Right cardiac atrium (tissue), 5 donors: ENCODE data around the gene HOXC4. TPM values are rescaled to one million over a fixed set of nuclear protein-coding genes. Genes with fewer than 3 reads are reported as not detected.
A peak's percentile ranks its signal among the peaks of the same experiment; 100 is the strongest.

ENCODE experiments used
- ATAC-seq, 2 donors: fragments of 200-7000 bp; cut with Tn5 transposase; one replicate each; pipeline versions ENCODE4 v1.8.0 to v1.9.1; 2020; ENCODE audit warnings: moderate library complexity in 2 of 2, mild to moderate bottlenecking in 1 of 2
- DNase-seq, 3 donors: peaks; one replicate each; pipeline ENCODE4 v3.0.0-alpha.2; 2020
- H3K27ac ChIP-seq: one replicate; pipeline ENCODE4 v1.5.1; 2013; ENCODE audit warnings: mild to moderate bottlenecking, low read length, control low read depth, moderate library complexity
- H3K27me3 ChIP-seq: one replicate; pipeline ENCODE4 v1.6.1; 2013; ENCODE audit not compliant: control insufficient read depth, insufficient read depth
- H3K4me1 ChIP-seq: one replicate; pipeline ENCODE4 v1.6.1; 2013; ENCODE audit warnings: low read length; ENCODE audit not compliant: control insufficient read depth, insufficient read depth
- H3K4me3 ChIP-seq: one replicate; pipeline ENCODE4 v1.5.1; 2013; ENCODE audit warnings: low read length, control low read depth
- H3K9me3 ChIP-seq: one replicate; pipeline ENCODE4 v1.6.1; 2013; ENCODE audit warnings: low read length; ENCODE audit not compliant: control insufficient read depth
- WGBS: extraction: QIAGEN DNeasy Blood & Tissue Kit; methylation state at CpG from one replicate; pipeline ENCODE4 v1.1.7; 2013; 5-methylcytosine and 5-hydroxymethylcytosine counted together
- intact Hi-C, 4 donors: fragments of 100-400 bp; cut with DNase I; formaldehyde crosslinking; loops; one replicate each; pipeline versions ENCODE4 v1.11.0 to v1.14.0; 2022 to 2023
- polyA plus RNA-seq: library from polyadenylated mRNA; stranded (reverse); fragments of 200-250 nt; gene quantifications from one replicate; pipeline ENCODE4 v1.2.3, GENCODE V29; 2013
- total RNA-seq, 4 donors: library from RNA; stranded (reverse); fragmentation: NEBNext Ultra II Directional; extraction: Animal tissue kit (Norgen Biotek cat#: 25700); gene quantifications; one replicate each; pipeline ENCODE4 v1.2.1, GENCODE V29; 2021
- donor health status: healthy with polysubstance abuse.
- donor health status: DM: no; HTN: yes; CAD: no.
- donor health status: DM: no; HTN: no; CAD: no.
- donor health status: DM: no; HTN: yes; CAD: no; lungs with severe emphysema.
- donor health status: DM: yes; HTN: yes; CAD: no.

Gene HOXC4
- total and polyA plus RNA-seq, 5 donors = 0.14 to 0.37 (median 0.33) TPM; not detected in 1

DNA sequence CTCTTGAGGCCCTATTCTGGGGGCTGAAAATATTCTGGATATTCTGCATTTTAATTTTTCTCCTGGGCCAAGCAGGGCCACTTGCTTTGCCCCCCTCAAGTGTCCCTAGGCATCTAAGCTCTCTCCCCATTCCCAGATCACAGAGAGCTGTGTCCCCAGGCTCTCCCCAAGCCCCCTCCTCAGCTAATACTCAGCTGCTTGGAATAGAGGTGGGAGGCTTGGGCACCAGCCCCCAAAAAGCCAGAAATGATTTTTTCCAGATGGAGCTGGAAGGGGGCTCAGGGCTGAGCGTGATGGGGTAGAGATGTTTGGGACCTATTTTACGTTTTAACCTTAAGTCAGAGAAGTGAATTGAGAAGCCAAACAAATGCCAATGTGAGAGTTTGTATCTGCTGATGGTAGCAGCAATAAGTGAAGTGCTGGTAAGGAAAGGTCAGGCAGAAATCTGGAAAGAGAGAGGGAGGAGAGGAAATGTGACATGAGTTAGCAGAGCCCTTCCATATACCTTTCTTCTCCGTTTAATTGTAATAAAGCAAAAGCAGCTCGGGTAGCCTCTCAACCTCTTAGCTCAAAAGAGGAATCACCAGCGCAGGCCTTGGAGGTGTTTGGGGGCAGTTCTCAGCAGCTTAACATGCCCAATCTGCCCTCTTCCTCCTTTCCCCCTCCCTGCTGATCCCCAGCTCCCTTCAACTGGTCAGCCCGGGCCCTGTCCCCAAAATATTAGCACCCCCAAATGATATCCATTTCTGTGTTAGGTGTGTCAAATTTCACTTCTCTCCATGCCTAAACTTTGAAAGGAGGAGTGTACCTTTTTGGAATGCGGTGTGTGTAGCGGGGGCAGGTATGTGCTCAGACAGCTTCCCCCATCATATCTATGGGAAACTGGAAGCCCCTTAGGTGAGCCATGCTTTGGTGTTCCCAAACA, 30.4 kb upstream of the HOXC4 start:
- WGBS = 44% methylated on average over 8 of the region's 8 CpGs
- Histone ChIP-seq H3K4me1 (no peaks in the 10 kb centered on the region), H3K27ac (no peak overlapping the region), H3K4me3 (no peak overlapping the region), H3K9me3 (no peaks in the 10 kb centered on the region), H3K27me3 (no peaks in the 10 kb centered on the region)
- ATAC-seq (no peak), DNase-seq (no peak)
- intact Hi-C loops = no loop called here

- Histone ChIP-seq H3K27me3 (no peaks in the 10 kb centered on the region), H3K9me3 (no peaks in the 10 kb centered on the region), H3K27ac (no peak overlapping the region), H3K4me1 (peaks cover 1% of the 10 kb centered on the region), H3K4me3 (no peak overlapping the region)
- DNase-seq (no peak), ATAC-seq (no peak)
- intact Hi-C loops = no loop called here
- 31% methylated on average over 17 of the region's 17 CpGs for WGBS
These were observed 29.5 kb upstream of the HOXC4 start for GRCh38 chr12:54024127-54024526.

DNA sequence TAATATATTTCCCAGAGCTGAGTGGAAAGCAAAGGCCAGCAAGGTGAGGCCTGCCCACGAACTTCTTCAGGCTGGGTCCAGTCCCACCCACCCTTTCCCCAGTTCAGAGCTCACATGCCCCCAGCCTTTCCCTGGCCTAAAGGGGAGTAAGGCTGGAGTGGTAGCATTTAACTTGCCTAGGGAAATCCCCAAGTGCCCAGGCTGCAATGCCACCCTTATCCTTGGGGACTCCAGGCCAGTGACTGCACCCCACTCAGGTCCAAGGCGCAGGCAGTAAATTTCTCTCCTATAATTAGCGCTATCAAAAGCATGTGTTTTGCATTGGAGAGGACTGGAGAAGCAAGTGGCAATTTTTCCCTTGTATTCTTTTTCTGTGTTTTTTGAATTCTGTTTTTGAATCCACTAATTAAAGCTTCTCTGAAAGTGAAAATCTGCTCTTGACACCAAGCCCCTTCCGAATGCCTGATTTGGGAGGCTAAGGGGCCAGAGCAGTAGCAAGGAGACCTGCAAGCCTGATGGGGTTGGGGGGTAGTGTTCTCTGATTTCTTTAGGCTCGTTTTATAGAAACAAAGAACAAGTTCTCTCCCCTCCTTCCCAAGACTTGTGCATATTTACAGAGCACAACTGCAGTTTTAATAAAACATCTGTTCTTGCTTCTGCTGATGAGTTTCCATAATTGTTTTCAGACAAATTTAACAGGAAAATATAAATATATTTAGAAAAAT, 28.9 kb upstream of the HOXC4 start:
- no peaks in the 10 kb centered on the region for H3K9me3 ChIP-seq
- DNase-seq (no peak), ATAC-seq (no peak)
- intact Hi-C loops = no loop called here
- H3K4me3 ChIP-seq = no peak overlapping the region
- no peaks in the 10 kb centered on the region for H3K27me3 ChIP-seq
- peaks cover 1% of the 10 kb centered on the region for H3K4me1 ChIP-seq
- 36% methylated on average over 5 of the region's 5 CpGs for WGBS
- no peak overlapping the region for H3K27ac ChIP-seq

DNA sequence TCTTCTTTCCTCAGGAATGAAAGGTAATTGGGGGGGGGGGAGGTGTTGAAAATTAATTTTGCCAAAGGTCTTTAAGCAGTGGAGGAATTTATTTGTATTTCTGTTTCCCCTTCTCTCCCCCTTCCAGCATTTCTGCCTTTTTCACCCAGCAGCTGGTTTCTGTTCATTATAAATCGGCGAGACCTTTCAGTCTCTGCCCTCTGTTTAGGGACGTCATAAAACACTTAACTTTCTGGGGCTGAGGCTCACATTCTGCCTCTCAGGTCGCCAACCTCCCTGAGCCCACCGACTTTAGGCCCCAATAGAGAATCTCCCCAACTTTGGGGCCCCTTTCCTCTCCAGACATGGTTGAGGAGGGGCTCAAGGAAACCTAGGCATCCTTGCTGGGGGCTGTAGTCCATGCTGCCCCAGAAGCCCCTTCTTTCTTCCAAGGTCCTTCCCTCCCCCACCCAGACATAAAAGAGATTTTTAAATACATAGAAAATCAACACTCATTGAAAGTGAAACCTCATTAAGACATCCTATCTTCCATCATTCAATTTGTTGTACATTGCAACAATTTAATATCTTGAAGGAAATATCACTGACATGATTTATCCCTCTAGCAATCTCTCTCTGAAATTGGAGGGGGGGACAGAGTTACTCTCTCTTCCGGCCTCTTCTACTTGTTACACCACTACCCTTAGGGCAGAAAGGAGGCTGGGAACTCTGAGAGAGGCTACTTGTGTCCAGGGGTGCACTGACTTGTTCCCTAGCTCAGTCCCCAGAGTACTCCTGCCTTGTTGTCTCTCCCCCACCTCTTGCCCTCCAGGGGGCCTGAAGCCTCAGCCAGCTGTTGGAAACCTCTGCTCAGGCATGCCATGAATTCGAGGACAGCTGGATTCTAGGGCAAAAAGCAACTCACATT, 27.9 kb upstream of the HOXC4 start:
- WGBS = 21% methylated on average over 7 of the region's 7 CpGs
- no peak overlapping the region for H3K4me3 ChIP-seq

DNA sequence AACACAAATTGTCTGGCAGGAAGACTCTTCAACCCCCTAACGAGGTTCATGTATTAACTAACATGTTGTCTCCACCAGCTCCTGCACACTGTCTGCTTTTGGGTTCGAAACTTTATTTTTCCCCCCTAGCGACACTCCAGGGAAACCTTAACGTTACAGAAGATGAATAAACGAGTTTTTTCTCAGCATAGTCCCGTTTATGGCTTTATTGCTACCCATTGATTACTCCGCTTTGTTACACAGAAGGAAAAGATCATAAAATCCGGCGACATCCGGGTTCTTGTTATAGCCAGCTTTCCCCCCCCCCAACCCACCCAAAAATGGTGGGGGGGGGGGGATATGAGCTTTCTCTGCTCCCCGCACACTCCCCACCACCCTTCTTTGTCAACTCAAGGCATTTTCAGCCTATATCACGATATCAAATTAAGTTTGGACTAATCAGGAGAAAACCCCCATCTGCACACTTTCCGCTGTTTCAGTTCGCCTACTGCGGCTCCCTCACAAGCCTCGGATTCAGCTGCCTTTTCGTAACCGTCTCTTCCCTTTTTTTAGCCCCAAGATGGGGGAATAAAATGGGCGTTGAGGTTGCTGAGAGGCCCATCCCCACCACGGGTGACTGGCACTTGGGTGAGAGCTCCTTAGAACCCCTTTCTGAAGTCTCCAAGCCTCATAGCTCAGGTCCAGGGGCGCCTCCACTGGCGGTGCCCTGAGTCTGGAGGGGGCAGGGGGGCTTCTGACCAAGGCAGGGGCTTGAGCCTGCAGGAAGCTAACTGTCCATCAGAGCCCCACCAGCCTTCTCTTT, 26.8 kb upstream of the HOXC4 start:
- Histone ChIP-seq H3K4me3 (no peak overlapping the region), H3K9me3 (no peaks in the 10 kb centered on the region), H3K4me1 (peaks cover 1% of the 10 kb centered on the region), H3K27ac (no peak overlapping the region), H3K27me3 (no peaks in the 10 kb centered on the region)
- ATAC-seq (no peak), DNase-seq (no peak)
- intact Hi-C loops = no loop called here
- WGBS = 16% methylated on average over 22 of the region's 22 CpGs

More for the DNA sequence above, 27.9 kb upstream of the HOXC4 start:
- Histone ChIP-seq H3K27ac (no peak overlapping the region), H3K9me3 (no peaks in the 10 kb centered on the region), H3K4me1 (peaks cover 1% of the 10 kb centered on the region), H3K27me3 (no peaks in the 10 kb centered on the region)
- intact Hi-C loops = no loop called here
- DNase-seq = no peak
- ATAC-seq = no peak

DNA sequence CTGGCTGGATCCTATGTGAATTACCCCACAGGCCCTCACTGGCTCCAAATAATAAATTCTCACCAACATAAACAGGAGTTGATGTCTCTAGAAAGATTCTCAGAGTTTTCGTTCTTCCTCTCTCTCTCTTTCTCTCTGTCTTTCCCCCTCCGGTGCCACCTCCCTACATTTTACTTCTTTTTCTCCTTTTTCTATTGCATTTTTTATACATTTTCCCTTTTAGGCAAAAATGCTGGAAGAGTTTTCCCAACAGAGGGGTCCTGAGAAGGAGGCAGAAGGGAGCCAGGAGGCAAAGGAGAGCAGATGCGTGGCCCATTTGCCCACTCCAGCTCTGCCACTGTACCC, 26.2 kb upstream of the HOXC4 start:
- DNase-seq (no peak), ATAC-seq (no peak)
- intact Hi-C loops = no loop called here
- no peak overlapping the region for H3K4me3 ChIP-seq
- peaks cover 1% of the 10 kb centered on the region for H3K4me1 ChIP-seq
- H3K27me3 ChIP-seq = no peaks in the 10 kb centered on the region
- H3K27ac ChIP-seq = no peak overlapping the region
- H3K9me3 ChIP-seq = no peaks in the 10 kb centered on the region
- 44% methylated on average over 3 of the region's 3 CpGs for WGBS

DNA sequence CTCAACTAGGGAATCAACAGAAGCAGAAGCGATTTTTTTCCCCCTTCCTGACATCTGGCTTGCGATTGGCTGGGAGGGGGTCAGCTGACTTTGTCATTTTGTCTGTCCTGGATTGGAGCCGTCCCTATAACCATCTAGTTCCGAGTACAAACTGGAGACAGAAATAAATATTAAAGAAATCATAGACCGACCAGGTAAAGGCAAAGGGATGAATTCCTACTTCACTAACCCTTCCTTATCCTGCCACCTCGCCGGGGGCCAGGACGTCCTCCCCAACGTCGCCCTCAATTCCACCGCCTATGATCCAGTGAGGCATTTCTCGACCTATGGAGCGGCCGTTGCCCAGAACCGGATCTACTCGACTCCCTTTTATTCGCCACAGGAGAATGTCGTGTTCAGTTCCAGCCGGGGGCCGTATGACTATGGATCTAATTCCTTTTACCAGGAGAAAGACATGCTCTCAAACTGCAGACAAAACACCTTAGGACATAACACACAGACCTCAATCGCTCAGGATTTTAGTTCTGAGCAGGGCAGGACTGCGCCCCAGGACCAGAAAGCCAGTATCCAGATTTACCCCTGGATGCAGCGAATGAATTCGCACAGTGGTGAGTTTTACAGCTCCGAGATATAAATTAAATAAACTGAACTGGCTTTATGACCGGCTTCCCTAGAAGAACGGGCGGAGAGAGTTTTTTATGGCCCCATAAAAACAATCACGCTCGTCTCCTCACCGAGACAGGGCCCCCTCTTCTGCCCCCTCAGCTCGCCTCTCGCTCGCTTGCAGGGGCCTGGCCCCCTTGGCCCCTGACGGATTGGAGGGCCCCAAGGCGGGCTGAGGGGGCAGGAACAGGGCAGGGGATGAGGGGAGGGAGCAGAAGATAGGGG, 25.1 kb upstream of the HOXC4 start, which contains the start of gene HOXC6:
HOXC6 (plus strand) TSS at position 127 of the 888 bp plus-strand sequence; CDS start at position 209, 82 bp downstream.
- Histone ChIP-seq H3K4me3 (peak within 1 kb of the TSS; percentile 26), H3K4me1 (peaks cover 4% of the 10 kb centered on the region), H3K9me3 (no peaks in the 10 kb centered on the region), H3K27ac (no peak within 1 kb of the TSS), H3K27me3 (no peaks in the 10 kb centered on the region)
- intact Hi-C loops = no loop called here
- 6% methylated on average over 36 of the region's 36 CpGs for WGBS
- DNase-seq = no peak
- ATAC-seq = no peak

- no peak for ATAC-seq
- 26% methylated on average over 53 of the region's 53 CpGs for WGBS
These were observed 23.9 kb upstream of the HOXC4 start for GRCh38 chr12:54029529-54030441.

DNA sequence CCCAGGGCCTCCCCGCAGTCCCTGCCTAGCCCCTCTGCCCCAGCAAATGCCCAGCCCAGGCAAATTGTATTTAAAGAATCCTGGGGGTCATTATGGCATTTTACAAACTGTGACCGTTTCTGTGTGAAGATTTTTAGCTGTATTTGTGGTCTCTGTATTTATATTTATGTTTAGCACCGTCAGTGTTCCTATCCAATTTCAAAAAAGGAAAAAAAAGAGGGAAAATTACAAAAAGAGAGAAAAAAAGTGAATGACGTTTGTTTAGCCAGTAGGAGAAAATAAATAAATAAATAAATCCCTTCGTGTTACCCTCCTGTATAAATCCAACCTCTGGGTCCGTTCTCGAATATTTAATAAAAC, 23.2 kb upstream of the HOXC4 start:
- no peaks in the 10 kb centered on the region for H3K27me3 ChIP-seq
- ATAC-seq (no peak), DNase-seq (no peak)
- H3K27ac ChIP-seq = no peak overlapping the region
- no peak overlapping the region for H3K4me3 ChIP-seq
- intact Hi-C loops = loop anchor here in 1 of 4 donors (10.0 kb wide), 1 partner anchor 164 kb away; no protein-coding TSS in a partner anchor
- H3K9me3 ChIP-seq = no peaks in the 10 kb centered on the region
- peaks cover 4% of the 10 kb centered on the region for H3K4me1 ChIP-seq
- 42% methylated on average over 7 of the region's 7 CpGs for WGBS

More at GRCh38 chr12:54029529-54030441, 23.9 kb upstream of the HOXC4 start:
- H3K4me1 ChIP-seq = peaks cover 4% of the 10 kb centered on the region
- intact Hi-C loops = loop anchor here in 1 of 4 donors (10.0 kb wide), 1 partner anchor 165 kb away; no protein-coding TSS in a partner anchor
- no peaks in the 10 kb centered on the region for H3K27me3 ChIP-seq
- H3K27ac ChIP-seq = no peak overlapping the region
- peak overlapping the region; percentile 26 for H3K4me3 ChIP-seq
- no peaks in the 10 kb centered on the region for H3K9me3 ChIP-seq
- no peak for DNase-seq
